ACHN (cell line): ENCODE measurements around the gene HP1BP3.
"Not testable (repeated sequence)": the region's sequence is repeated elsewhere in the genome, so short reads cannot be mapped to it uniquely, and the experiment has no call there.

Experiments used
- DNase-seq: peaks from one replicate; pipeline ENCODE4 v3.0.0-alpha.2; 2015
- in situ Hi-C: cut with HindIII; loops from 2 replicates; pipeline ENCODE4 v1.10.0; 2017; ENCODE audit warnings: low sequenced_read_pairs, low pct_ligation_motif_present, low pct_unique_long_range_greater_than_20kb

The HP1BP3 gene, protein sequence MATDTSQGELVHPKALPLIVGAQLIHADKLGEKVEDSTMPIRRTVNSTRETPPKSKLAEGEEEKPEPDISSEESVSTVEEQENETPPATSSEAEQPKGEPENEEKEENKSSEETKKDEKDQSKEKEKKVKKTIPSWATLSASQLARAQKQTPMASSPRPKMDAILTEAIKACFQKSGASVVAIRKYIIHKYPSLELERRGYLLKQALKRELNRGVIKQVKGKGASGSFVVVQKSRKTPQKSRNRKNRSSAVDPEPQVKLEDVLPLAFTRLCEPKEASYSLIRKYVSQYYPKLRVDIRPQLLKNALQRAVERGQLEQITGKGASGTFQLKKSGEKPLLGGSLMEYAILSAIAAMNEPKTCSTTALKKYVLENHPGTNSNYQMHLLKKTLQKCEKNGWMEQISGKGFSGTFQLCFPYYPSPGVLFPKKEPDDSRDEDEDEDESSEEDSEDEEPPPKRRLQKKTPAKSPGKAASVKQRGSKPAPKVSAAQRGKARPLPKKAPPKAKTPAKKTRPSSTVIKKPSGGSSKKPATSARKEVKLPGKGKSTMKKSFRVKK

GRCh38 chr1:20787029-20787839 is at the start of gene HP1BP3:
HP1BP3 (minus strand) TSS chr1:20787307; CDS start chr1:20780440, 6,867 bp downstream.
- DNase-seq: peak; percentile 64
- in situ Hi-C loops: no loop called here

GRCh38 chr1:20836230-20836629 is 49.1 kb upstream of the HP1BP3 start:
- no peak for DNase-seq
- in situ Hi-C loops: no loop called here

- in situ Hi-C loops: no loop called here
- no peak for DNase-seq
Observed at GRCh38 chr1:20834780-20835179, 47.7 kb upstream of the HP1BP3 start.

DNA sequence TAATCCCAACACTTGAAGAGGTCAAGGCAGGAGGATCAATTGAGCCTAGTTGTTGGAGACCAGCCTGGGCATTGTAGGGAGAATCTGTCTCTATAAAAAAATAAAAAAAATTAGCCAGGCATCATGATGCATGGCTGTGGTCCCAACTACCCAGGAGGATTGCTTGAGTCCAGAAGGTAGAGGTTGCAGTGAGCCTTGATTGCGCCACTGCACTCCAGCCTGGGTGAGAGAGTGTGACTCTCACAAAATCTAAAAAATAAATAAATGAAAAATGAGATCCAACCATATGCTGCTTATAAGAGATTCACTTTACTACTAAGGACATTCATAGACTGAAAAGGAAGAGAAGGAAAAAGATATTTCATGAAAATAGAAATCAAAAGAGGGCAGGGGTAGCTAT is 47.1 kb upstream of the HP1BP3 start:
- in situ Hi-C loops: no loop called here

GRCh38 chr1:20830378-20830777 is 43.3 kb upstream of the HP1BP3 start:
- in situ Hi-C loops: no loop called here
- no peak for DNase-seq

More for the DNA sequence above, 47.1 kb upstream of the HP1BP3 start:
- DNase-seq: no peak

- in situ Hi-C loops: no loop called here
- DNase-seq: no peak
Observed at GRCh38 chr1:20829946-20830345, 42.8 kb upstream of the HP1BP3 start.

DNA sequence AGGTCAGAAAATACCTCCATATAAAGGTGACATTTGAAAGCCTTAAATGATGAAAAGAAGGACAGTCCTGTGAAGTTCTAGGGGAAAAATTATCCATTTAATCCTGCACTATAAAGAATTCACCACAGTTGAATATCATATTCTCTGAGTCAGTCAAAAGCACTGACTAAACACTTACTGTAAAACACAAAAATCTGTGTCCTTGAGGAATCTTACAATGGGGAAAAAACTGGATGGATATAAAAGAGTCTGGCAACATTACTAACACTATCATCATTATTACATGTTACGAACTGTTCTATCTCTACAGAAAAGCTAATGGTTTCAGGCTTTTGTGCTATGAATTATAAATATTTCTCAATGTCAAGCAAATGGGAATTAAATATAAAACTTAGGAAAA is 42.4 kb upstream of the HP1BP3 start:
- in situ Hi-C loops: no loop called here
- DNase-seq: no peak

- in situ Hi-C loops: no loop called here
Observed at GRCh38 chr1:20823845-20824244, 36.7 kb upstream of the HP1BP3 start.

DNA sequence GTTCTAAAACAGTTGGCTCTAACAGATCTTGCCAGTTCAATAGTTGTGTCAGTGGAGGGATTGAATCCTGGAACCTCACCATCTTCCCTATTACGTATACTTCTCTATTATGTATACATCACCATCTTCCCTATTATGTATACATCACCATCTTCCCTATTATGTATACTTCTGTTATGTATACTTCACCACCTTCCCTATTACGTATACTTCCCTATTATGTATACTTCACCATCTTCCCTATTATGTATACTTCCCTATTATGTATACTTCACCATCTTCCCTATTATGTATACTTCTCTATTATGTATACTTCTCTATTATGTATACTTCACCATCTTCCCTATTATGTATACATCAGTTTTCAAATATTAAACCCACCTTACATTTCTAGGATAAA is 34.4 kb upstream of the HP1BP3 start:
- in situ Hi-C loops: no loop called here
- no peak for DNase-seq

More at GRCh38 chr1:20823845-20824244, 36.7 kb upstream of the HP1BP3 start:
- no peak for DNase-seq

- in situ Hi-C loops: no loop called here
- no peak for DNase-seq
Observed at GRCh38 chr1:20819818-20820217, 32.7 kb upstream of the HP1BP3 start.

- DNase-seq: no peak
- in situ Hi-C loops: no loop called here
Observed at GRCh38 chr1:20814534-20814871, 27.4 kb upstream of the HP1BP3 start.

DNA sequence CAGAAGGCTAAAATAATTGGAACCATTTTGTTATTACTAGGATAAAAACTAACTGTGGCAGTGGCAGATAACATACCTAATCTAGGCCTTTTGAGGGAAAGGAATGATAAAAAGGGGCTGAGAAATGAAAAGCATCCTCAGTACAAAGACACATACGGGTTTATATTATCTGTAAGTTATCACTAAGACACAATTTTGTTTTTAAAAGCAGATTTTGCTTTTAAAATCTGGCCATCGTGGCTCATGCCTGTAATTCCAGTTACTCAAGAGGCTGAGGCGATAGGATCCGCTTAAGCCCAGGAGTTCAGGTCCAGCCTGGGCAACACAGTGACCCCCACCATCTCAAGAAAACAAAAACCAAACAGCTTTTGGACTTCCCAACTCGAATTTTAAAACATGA is 24.8 kb upstream of the HP1BP3 start:
- DNase-seq: no peak
- in situ Hi-C loops: no loop called here

DNA sequence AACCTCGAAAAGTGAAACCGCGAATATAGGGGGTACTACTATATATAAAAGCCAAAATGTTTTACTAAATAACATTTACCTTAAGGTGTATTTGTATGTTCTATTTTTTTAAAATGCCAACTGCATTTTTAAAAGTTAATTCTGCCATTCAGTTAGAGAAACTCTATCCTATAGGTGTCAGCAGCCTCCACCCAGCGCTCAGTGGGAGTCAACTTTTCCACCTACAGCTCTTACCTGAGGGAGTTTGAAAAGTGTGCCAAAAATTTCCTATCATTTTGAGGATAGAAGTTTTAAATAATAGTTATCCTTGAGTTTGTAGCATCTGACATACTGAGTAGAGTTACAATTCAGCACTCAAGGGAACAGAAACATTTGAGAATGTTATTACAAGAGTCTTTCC is 6.1 kb upstream of the HP1BP3 start:
- in situ Hi-C loops: no loop called here
- DNase-seq: no peak

GRCh38 chr1:20792196-20792595 is 5.1 kb upstream of the HP1BP3 start:
- in situ Hi-C loops: no loop called here
- DNase-seq: no peak

- no peak for DNase-seq
- in situ Hi-C loops: no loop called here
Observed at GRCh38 chr1:20790785-20791184, 3.7 kb upstream of the HP1BP3 start.

- in situ Hi-C loops: not testable (repeated sequence)
Observed at GRCh38 chr1:20789598-20789997, 2.5 kb upstream of the HP1BP3 start.

DNA sequence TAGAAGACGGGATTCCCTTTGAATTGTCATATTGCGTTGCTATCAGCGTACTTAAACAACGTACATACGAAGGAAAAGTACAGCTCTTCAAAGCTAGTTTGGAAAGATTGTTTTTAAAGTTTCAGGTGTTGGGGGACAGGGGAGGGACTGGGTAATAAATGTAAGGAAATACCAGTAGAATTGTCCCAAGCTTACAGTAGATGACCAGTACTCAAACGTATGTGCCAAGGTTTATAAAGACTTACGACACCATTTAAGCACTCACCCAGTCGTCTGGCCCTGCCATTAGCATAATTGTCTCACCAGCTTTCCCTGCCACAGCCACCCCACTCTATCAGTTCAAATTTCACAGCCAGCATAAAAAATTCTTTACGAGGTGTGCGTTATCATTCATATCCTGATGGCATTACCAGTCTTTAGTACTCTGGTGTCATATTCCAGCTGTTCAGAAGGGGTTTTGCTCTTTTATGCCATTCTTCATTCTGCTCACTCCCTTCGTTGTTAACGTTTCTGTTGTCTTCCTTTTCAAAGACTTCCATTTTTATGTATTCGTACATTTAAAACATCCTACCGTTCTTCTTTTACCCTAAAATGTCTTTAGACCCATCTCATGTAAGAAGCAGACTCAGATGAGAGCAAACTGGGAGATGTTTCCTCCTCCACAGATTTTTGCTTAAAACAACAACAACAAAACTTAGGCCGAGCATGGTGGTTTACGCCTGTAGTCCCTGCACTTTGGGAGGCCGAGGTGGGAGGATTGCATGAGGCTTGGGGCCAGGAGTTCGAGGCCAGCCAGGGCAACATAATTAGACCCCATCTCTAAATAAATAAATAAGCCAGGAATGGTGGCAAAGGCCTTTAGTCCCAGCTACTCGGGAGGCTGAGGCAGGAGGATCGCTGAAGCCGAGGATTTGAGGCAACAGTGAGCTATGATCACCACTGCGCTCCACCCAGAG is 1.0 kb upstream of the HP1BP3 start:
- in situ Hi-C loops: no loop called here
- peak; percentile 26 for DNase-seq

More at GRCh38 chr1:20789598-20789997, 2.5 kb upstream of the HP1BP3 start:
- not testable (repeated sequence) for DNase-seq

GRCh38 chr1:20786253-20787028 is 666 bp downstream of the HP1BP3 start:
- in situ Hi-C loops: no loop called here
- DNase-seq: peak; percentile 90
